ENCODE data around the gene COBLL1. TPM values are rescaled to one million over a fixed set of nuclear protein-coding genes. Genes with fewer than 3 reads are reported as not detected.

COBLL1 gene
- total RNA-seq, 1 experiment from 2014 or later = 4.4 TPM

- Histone ChIP-seq H3K27me3 (ENCODE audit: control insufficient read depth, insufficient read depth, low read length) (no peaks in the 10 kb centered on the region), H3K4me1 (ENCODE audit: control insufficient read depth, insufficient read depth, low read length) (no peaks in the 10 kb centered on the region), H3K27ac (ENCODE audit: low read length) (no peak overlapping the region), H3K4me3 (ENCODE audit: low read depth in 2 of 2, low read length in 2 of 2) (no peak overlapping the region), H3K9me3 (ENCODE audit: control insufficient read depth, insufficient read depth, low read depth, low read length) (no peaks in the 10 kb centered on the region), H3K36me3 (ENCODE audit: control insufficient read depth, insufficient read depth, low read length) (no peaks in the 10 kb centered on the region)
- DNase-seq (ENCODE audit: low read depth, low spot score) (no peak), ATAC-seq (no peak)
- intact Hi-C loops (cut with micrococcal nuclease; ENCODE audit: unreplicated experiment) (no loop called here), in situ Hi-C loops (cut with HindIII; ENCODE audit: low pct_unique_long_range_greater_than_20kb, low sequenced_read_pairs) (no loop called here)
- POLR2A ChIA-PET = no interaction called here
- BruUV-seq (replicated peaks) = no TSS peak
- TF ChIP-seq REST (IDR thresholded peaks at IDR 0.05; ENCODE audit: insufficient read depth in 1 of 2, low read depth in 2 of 2, low read length in 1 of 2) (no peak), SIN3A (IDR thresholded peaks at IDR 0.05; ENCODE audit: borderline replicate concordance, insufficient read depth, low read depth, low read length) (no peak), CTCF (IDR thresholded peaks at IDR 0.05) (no peak), TCF7L2 (IDR thresholded peaks at IDR 0.05; ENCODE audit: low read depth, low read length) (no peak), POLR2AphosphoS5 (IDR thresholded peaks at IDR 0.05; ENCODE audit: low read depth, low read length) (no peak)
- CTCF ChIA-PET = interaction anchor here (0.7 kb wide), 1 partner anchor 191 kb away, joined by 3 read pairs; no protein-coding TSS in a partner anchor
Measured at GRCh38 chr2:164779383-164780057, 62.1 kb downstream of the COBLL1 start.

GRCh38 chr2:164778723-164779122, 62.9 kb downstream of the COBLL1 start:
- no TSS peak for BruUV-seq (replicated peaks)
- no peaks in the 10 kb centered on the region for H3K36me3 ChIP-seq (ENCODE audit: control insufficient read depth, insufficient read depth, low read length)
- H3K27me3 ChIP-seq (ENCODE audit: control insufficient read depth, insufficient read depth, low read length) = no peaks in the 10 kb centered on the region
- TF ChIP-seq POLR2AphosphoS5 (IDR thresholded peaks at IDR 0.05; ENCODE audit: low read depth, low read length) = no peak
- no peak for TF ChIP-seq TCF7L2 (IDR thresholded peaks at IDR 0.05; ENCODE audit: low read depth, low read length)
- TF ChIP-seq SIN3A (IDR thresholded peaks at IDR 0.05; ENCODE audit: borderline replicate concordance, insufficient read depth, low read depth, low read length) = no peak
- no peak for TF ChIP-seq CTCF (IDR thresholded peaks at IDR 0.05)
- no peak for TF ChIP-seq REST (IDR thresholded peaks at IDR 0.05; ENCODE audit: insufficient read depth in 1 of 2, low read depth in 2 of 2, low read length in 1 of 2)
- ATAC-seq (no peak), DNase-seq (ENCODE audit: low read depth, low spot score) (no peak)
- no peak overlapping the region for H3K27ac ChIP-seq (ENCODE audit: low read length)
- intact Hi-C loops (cut with micrococcal nuclease; ENCODE audit: unreplicated experiment) = no loop called here
- in situ Hi-C loops (cut with HindIII; ENCODE audit: low pct_unique_long_range_greater_than_20kb, low sequenced_read_pairs) = no loop called here
- CTCF ChIA-PET = no interaction called here
- no peak overlapping the region for H3K4me3 ChIP-seq (ENCODE audit: low read depth in 2 of 2, low read length in 2 of 2)
- H3K9me3 ChIP-seq (ENCODE audit: control insufficient read depth, insufficient read depth, low read depth, low read length) = no peaks in the 10 kb centered on the region
- POLR2A ChIA-PET = no interaction called here
- no peaks in the 10 kb centered on the region for H3K4me1 ChIP-seq (ENCODE audit: control insufficient read depth, insufficient read depth, low read length)

Data from Panc1 (cell line).